ENCODE data around the gene DDA1. TPM values are rescaled to one million over a fixed set of nuclear protein-coding genes. Genes with fewer than 3 reads are reported as not detected.

Gene DDA1
- total and polyA plus RNA-seq, 10 of the 15 experiments (the other 5 are each of a cell fraction or from before 2014, with no cell fraction given), result 0.76 to 71.0 (median 39.4) TPM

GRCh38 chr19:17266975-17267788, 42.2 kb upstream of the DDA1 start, which contains the start of gene BABAM1 (continued):
- TF ChIP-seq BCL11A (IDR thresholded peaks at IDR 0.05; ENCODE audit: low read depth, low read length) (no peak), CBFB (IDR thresholded peaks at IDR 0.05; ENCODE audit: low read depth) (0 out of 2 replicates have a peak, but pooled peaks have one; percentile 54), TAF1 (IDR thresholded peaks at IDR 0.05; ENCODE audit: borderline replicate concordance, low read depth, low read length) (peak; percentile 95), BCL3 (IDR thresholded peaks at IDR 0.05; ENCODE audit: borderline replicate concordance, insufficient read depth, low read depth, low read length, poor library complexity, severe bottlenecking) (no peak), MAX (IDR thresholded peaks at IDR 0.05; ENCODE audit: low read depth, low read length) (no peak), MYB (IDR thresholded peaks at IDR 0.05; ENCODE audit: borderline replicate concordance, low read depth, low read length) (no peak), ZNF217 (IDR thresholded peaks at IDR 0.05) (no peak), E2F4 (IDR thresholded peaks at IDR 0.05; ENCODE audit: low read depth, low read length) (peak; percentile 65), TBL1XR1 (IDR thresholded peaks at IDR 0.05; ENCODE audit: low read depth, low read length) (peak; percentile 24; the same call in 1 of the 2 replicates), ATF7 (IDR thresholded peaks at IDR 0.05; ENCODE audit: low read depth) (no peak)

Measured in GM12878 (cell line).